HUES64 (cell line): ENCODE data around the gene F2RL2.

ENCODE experiments used
- H3K27ac ChIP-seq: 2 replicates; pipeline ENCODE4 v1.7.0; 2013; ENCODE audit warnings: low read depth, low read length, inconsistent platforms
- H3K27me3 ChIP-seq: 2 replicates; pipeline ENCODE4 v1.6.1; 2013; ENCODE audit warnings: mild to moderate bottlenecking, low read length; ENCODE audit not compliant: insufficient read depth
- H3K36me3 ChIP-seq: 2 replicates; pipeline ENCODE4 v1.6.1; 2013; ENCODE audit warnings: mild to moderate bottlenecking, low read length; ENCODE audit not compliant: insufficient read depth
- H3K4me1 ChIP-seq: 2 replicates; pipeline ENCODE4 v1.6.1; 2013; ENCODE audit warnings: mild to moderate bottlenecking, low read length, moderate library complexity; ENCODE audit not compliant: insufficient read depth
- H3K4me3 ChIP-seq: 2 replicates; pipeline ENCODE4 v1.5.1; 2013; ENCODE audit warnings: mild to moderate bottlenecking, low read length, moderate library complexity
- H3K9ac ChIP-seq: 2 replicates; pipeline ENCODE4 v1.6.1; 2013; ENCODE audit warnings: mild to moderate bottlenecking, low read depth, low read length
- H3K9me3 ChIP-seq: 2 replicates; pipeline ENCODE4 v1.6.1; 2013; ENCODE audit warnings: low read depth, low read length; ENCODE audit not compliant: insufficient read depth
- WGBS: fragments of 150-250, 120-280 bp; methylation state at CpG from one replicate; pipeline ENCODE4 v1.1.7; 2013; ENCODE audit warnings: missing lambda C conversion rate; 5-methylcytosine and 5-hydroxymethylcytosine counted together

The F2RL2 gene

GRCh38 chr5:76602094-76602726 lies 21.0 kb downstream of the F2RL2 start:
- Histone ChIP-seq H3K9me3 (no peaks in the 10 kb centered on the region), H3K27ac (no peak overlapping the region), H3K9ac (no peak overlapping the region), H3K4me3 (no peak overlapping the region), H3K27me3 (no peaks in the 10 kb centered on the region), H3K36me3 (peaks cover 5% of the 10 kb centered on the region; the same call in 1 of the 2 replicates), H3K4me1 (peaks cover 2% of the 10 kb centered on the region)
- WGBS, result 81% methylated on average over 2 of the region's 2 CpGs

GRCh38 chr5:76601470-76601869 lies 21.7 kb downstream of the F2RL2 start:
- Histone ChIP-seq H3K4me1 (no peaks in the 10 kb centered on the region), H3K9ac (no peak overlapping the region), H3K27ac (no peak overlapping the region), H3K4me3 (no peak overlapping the region), H3K27me3 (no peaks in the 10 kb centered on the region), H3K9me3 (no peaks in the 10 kb centered on the region), H3K36me3 (peaks cover under 1% of the 10 kb centered on the region; the same call in 1 of the 2 replicates)
- WGBS, result 61% methylated on average over 3 of the region's 3 CpGs

GRCh38 chr5:76600716-76601115 lies 22.5 kb downstream of the F2RL2 start:
- H3K27ac ChIP-seq, result no peak overlapping the region
- no peaks in the 10 kb centered on the region for H3K36me3 ChIP-seq
- 91% methylated on average over 4 of the region's 4 CpGs for WGBS
- H3K9me3 ChIP-seq, result no peaks in the 10 kb centered on the region
- H3K4me1 ChIP-seq, result no peaks in the 10 kb centered on the region
- no peak overlapping the region for H3K9ac ChIP-seq
- no peak overlapping the region for H3K4me3 ChIP-seq
- H3K27me3 ChIP-seq, result no peaks in the 10 kb centered on the region

GRCh38 chr5:76598531-76598930 lies 24.7 kb downstream of the F2RL2 start:
- H3K36me3 ChIP-seq, result no peaks in the 10 kb centered on the region
- H3K9ac ChIP-seq, result no peak overlapping the region
- H3K4me1 ChIP-seq, result no peaks in the 10 kb centered on the region
- no peaks in the 10 kb centered on the region for H3K9me3 ChIP-seq
- H3K4me3 ChIP-seq, result no peak overlapping the region
- 96% methylated on average over 2 of the region's 2 CpGs for WGBS
- H3K27ac ChIP-seq, result no peak overlapping the region
- H3K27me3 ChIP-seq, result no peaks in the 10 kb centered on the region

GRCh38 chr5:76595755-76596481 lies 27.3 kb downstream of the F2RL2 start:
- no peaks in the 10 kb centered on the region for H3K27me3 ChIP-seq
- H3K4me3 ChIP-seq, result no peak overlapping the region
- H3K9me3 ChIP-seq, result no peaks in the 10 kb centered on the region
- H3K36me3 ChIP-seq, result peaks cover 6% of the 10 kb centered on the region
- WGBS, result 94% methylated on average over 3 of the region's 3 CpGs
- no peak overlapping the region for H3K27ac ChIP-seq
- no peak overlapping the region for H3K9ac ChIP-seq
- no peaks in the 10 kb centered on the region for H3K4me1 ChIP-seq

GRCh38 chr5:76594107-76594506 lies 29.1 kb downstream of the F2RL2 start:
- H3K4me1 ChIP-seq, result no peaks in the 10 kb centered on the region
- peaks cover 11% of the 10 kb centered on the region for H3K36me3 ChIP-seq
- WGBS, result 95% methylated on average over 3 of the region's 4 CpGs
- H3K4me3 ChIP-seq, result no peak overlapping the region
- no peak overlapping the region for H3K9ac ChIP-seq
- no peaks in the 10 kb centered on the region for H3K9me3 ChIP-seq
- no peak overlapping the region for H3K27ac ChIP-seq
- no peaks in the 10 kb centered on the region for H3K27me3 ChIP-seq

GRCh38 chr5:76592692-76593091 lies 30.5 kb downstream of the F2RL2 start:
- WGBS, result 86% methylated on average over 2 of the region's 3 CpGs
- Histone ChIP-seq H3K4me1 (no peaks in the 10 kb centered on the region), H3K9ac (no peak overlapping the region), H3K27me3 (no peaks in the 10 kb centered on the region), H3K4me3 (no peak overlapping the region), H3K27ac (no peak overlapping the region), H3K9me3 (no peaks in the 10 kb centered on the region), H3K36me3 (peaks cover 11% of the 10 kb centered on the region)

GRCh38 chr5:76591366-76591765 lies 31.8 kb downstream of the F2RL2 start:
- peaks cover 11% of the 10 kb centered on the region for H3K36me3 ChIP-seq
- H3K9ac ChIP-seq, result no peak overlapping the region
- no peak overlapping the region for H3K4me3 ChIP-seq
- WGBS, result 94% methylated on average over 3 of the region's 3 CpGs
- no peak overlapping the region for H3K27ac ChIP-seq
- H3K4me1 ChIP-seq, result no peaks in the 10 kb centered on the region
- H3K9me3 ChIP-seq, result no peaks in the 10 kb centered on the region
- H3K27me3 ChIP-seq, result no peaks in the 10 kb centered on the region

GRCh38 chr5:76590027-76590426 lies 33.2 kb downstream of the F2RL2 start:
- H3K27me3 ChIP-seq, result no peaks in the 10 kb centered on the region
- H3K9me3 ChIP-seq, result no peaks in the 10 kb centered on the region
- H3K4me1 ChIP-seq, result no peaks in the 10 kb centered on the region
- 78% methylated on average over 1 of the region's 1 CpG for WGBS
- H3K9ac ChIP-seq, result no peak overlapping the region
- H3K27ac ChIP-seq, result no peak overlapping the region
- H3K36me3 ChIP-seq, result peaks cover 11% of the 10 kb centered on the region
- no peak overlapping the region for H3K4me3 ChIP-seq

- H3K27me3 ChIP-seq, result no peaks in the 10 kb centered on the region
- H3K9me3 ChIP-seq, result no peaks in the 10 kb centered on the region
- peaks cover 5% of the 10 kb centered on the region; the same call in 1 of the 2 replicates for H3K36me3 ChIP-seq
- no peak overlapping the region for H3K27ac ChIP-seq
- H3K4me3 ChIP-seq, result no peak overlapping the region
- H3K9ac ChIP-seq, result no peak overlapping the region
- peaks cover 14% of the 10 kb centered on the region for H3K4me1 ChIP-seq
- 93% methylated on average over 4 of the region's 4 CpGs for WGBS
These were observed 36.7 kb downstream of the F2RL2 start for GRCh38 chr5:76586531-76586930.

- no peak overlapping the region for H3K4me3 ChIP-seq
- peaks cover 14% of the 10 kb centered on the region for H3K4me1 ChIP-seq
- 85% methylated on average over 3 of the region's 3 CpGs for WGBS
- no peak overlapping the region for H3K9ac ChIP-seq
- no peaks in the 10 kb centered on the region for H3K9me3 ChIP-seq
- H3K27me3 ChIP-seq, result no peaks in the 10 kb centered on the region
- H3K36me3 ChIP-seq, result peaks cover 5% of the 10 kb centered on the region; the same call in 1 of the 2 replicates
- no peak overlapping the region for H3K27ac ChIP-seq
These were observed 37.4 kb downstream of the F2RL2 start for GRCh38 chr5:76585783-76586217.
